ENCODE measurements around the gene RARB.

The RARB gene

GRCh38 chr3:25427942-25428788 is at the start of gene RARB:
RARB (plus strand) TSS chr3:25428263; CDS start chr3:25428732, 469 bp downstream.
- DNase-seq (ENCODE audit: extremely low read depth, insufficient read length) = no peak
- no peaks in the 10 kb centered on the region for H3K36me3 ChIP-seq (ENCODE audit: control insufficient read depth, insufficient read depth, low read length)
- H3K4me3 ChIP-seq (replicated peaks; ENCODE audit: low read depth, low read length) = no peak within 1 kb of the TSS
- 0 out of 2 replicates have a peak, but pooled peaks cover 2% of the 10 kb centered on the region for H3K27me3 ChIP-seq (replicated peaks; ENCODE audit: control insufficient read depth, insufficient read depth, low read length)
- TF ChIP-seq, protein P1, sequence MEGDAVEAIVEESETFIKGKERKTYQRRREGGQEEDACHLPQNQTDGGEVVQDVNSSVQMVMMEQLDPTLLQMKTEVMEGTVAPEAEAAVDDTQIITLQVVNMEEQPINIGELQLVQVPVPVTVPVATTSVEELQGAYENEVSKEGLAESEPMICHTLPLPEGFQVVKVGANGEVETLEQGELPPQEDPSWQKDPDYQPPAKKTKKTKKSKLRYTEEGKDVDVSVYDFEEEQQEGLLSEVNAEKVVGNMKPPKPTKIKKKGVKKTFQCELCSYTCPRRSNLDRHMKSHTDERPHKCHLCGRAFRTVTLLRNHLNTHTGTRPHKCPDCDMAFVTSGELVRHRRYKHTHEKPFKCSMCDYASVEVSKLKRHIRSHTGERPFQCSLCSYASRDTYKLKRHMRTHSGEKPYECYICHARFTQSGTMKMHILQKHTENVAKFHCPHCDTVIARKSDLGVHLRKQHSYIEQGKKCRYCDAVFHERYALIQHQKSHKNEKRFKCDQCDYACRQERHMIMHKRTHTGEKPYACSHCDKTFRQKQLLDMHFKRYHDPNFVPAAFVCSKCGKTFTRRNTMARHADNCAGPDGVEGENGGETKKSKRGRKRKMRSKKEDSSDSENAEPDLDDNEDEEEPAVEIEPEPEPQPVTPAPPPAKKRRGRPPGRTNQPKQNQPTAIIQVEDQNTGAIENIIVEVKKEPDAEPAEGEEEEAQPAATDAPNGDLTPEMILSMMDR (IDR thresholded peaks at IDR 0.05; ENCODE audit: insufficient read depth, low read length, poor library complexity, severe bottlenecking) = no peak

- Histone ChIP-seq H3K27me3 (replicated peaks; ENCODE audit: control insufficient read depth, insufficient read depth, low read length) (no peaks in the 10 kb centered on the region), H3K4me3 (replicated peaks; ENCODE audit: low read depth, low read length) (no peak overlapping the region), H3K36me3 (ENCODE audit: control insufficient read depth, insufficient read depth, low read length) (no peaks in the 10 kb centered on the region)
- TF ChIP-seq, protein P1 (IDR thresholded peaks at IDR 0.05; ENCODE audit: insufficient read depth, low read length, poor library complexity, severe bottlenecking) = no peak
- no peak for DNase-seq (ENCODE audit: extremely low read depth, insufficient read length)
These were observed 49.2 kb upstream of the RARB start for GRCh38 chr3:25378786-25379311.

DNA sequence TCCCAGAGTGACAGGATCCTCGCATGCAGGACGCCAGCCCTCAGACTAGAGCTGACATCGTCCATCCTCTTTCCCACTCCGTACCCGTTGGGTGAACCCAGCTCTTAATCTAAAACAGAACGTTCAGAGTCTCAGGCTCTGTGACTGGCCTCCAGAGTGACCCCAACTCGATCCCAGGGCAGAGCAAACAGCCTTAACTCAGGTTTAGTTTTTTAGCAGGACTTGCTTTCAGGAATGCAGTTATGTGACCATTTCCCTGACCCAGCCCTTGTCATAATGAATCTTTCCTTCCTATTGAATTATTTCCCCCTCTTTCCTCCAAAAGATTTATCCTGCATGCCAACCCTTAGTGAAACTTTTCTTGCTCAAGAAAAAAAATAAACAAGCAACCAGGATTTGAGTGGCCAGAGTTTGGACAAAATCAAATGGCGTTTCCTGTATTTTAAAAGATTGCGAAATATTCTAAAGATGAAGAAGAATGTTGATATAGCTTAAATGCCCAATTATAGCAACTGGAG is 47.8 kb upstream of the RARB start:
- no peak for DNase-seq (ENCODE audit: extremely low read depth, insufficient read length)
- no peaks in the 10 kb centered on the region for H3K36me3 ChIP-seq (ENCODE audit: control insufficient read depth, insufficient read depth, low read length)
- H3K27me3 ChIP-seq (replicated peaks; ENCODE audit: control insufficient read depth, insufficient read depth, low read length) = no peaks in the 10 kb centered on the region
- TF ChIP-seq, protein P1 (IDR thresholded peaks at IDR 0.05; ENCODE audit: insufficient read depth, low read length, poor library complexity, severe bottlenecking) = no peak
- H3K4me3 ChIP-seq (replicated peaks; ENCODE audit: low read depth, low read length) = no peak overlapping the region

- H3K4me3 ChIP-seq (replicated peaks; ENCODE audit: low read depth, low read length) = no peak overlapping the region
- TF ChIP-seq, protein P1 (IDR thresholded peaks at IDR 0.05; ENCODE audit: insufficient read depth, low read length, poor library complexity, severe bottlenecking) = no peak
- H3K36me3 ChIP-seq (ENCODE audit: control insufficient read depth, insufficient read depth, low read length) = no peaks in the 10 kb centered on the region
- H3K27me3 ChIP-seq (replicated peaks; ENCODE audit: control insufficient read depth, insufficient read depth, low read length) = no peaks in the 10 kb centered on the region
- no peak for DNase-seq (ENCODE audit: extremely low read depth, insufficient read length)
These were observed 47.0 kb upstream of the RARB start for GRCh38 chr3:25381083-25381482.

DNA sequence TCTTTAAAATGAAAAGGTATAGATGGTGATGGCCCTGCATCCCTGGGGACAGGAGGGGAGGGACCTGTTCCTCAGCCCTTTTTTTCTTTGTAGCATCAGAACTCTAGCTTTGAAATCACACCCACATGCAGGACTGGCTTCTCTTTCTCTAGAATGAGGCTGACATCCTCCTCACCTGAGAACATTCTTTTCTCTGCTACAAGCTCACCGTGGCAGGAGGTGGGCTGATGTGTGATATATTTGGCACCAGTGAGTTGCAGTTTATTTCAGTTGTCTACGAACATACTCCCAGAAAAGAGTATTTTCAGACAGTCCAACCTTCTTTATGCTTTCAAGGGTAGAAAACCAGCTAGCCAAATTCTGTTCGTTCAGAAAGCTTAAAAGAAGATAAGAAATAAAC is 43.6 kb upstream of the RARB start:
- TF ChIP-seq, protein P1 (IDR thresholded peaks at IDR 0.05; ENCODE audit: insufficient read depth, low read length, poor library complexity, severe bottlenecking) = no peak
- no peak for DNase-seq (ENCODE audit: extremely low read depth, insufficient read length)
- no peak overlapping the region for H3K4me3 ChIP-seq (replicated peaks; ENCODE audit: low read depth, low read length)
- H3K36me3 ChIP-seq (ENCODE audit: control insufficient read depth, insufficient read depth, low read length) = no peaks in the 10 kb centered on the region
- no peaks in the 10 kb centered on the region for H3K27me3 ChIP-seq (replicated peaks; ENCODE audit: control insufficient read depth, insufficient read depth, low read length)

Data from GM06990 (cell line).